Liver (tissue), 3 donors: ENCODE results near the gene EGFR.

Experiments used
- EGR1 ChIP-seq, 2 donors: IDR thresholded peaks; 2 replicates each; pipeline ENCODE4 v1.6.1; 2016 to 2018; ENCODE audit warnings: antibody characterized with exemption in 2 of 2, low read depth in 2 of 2
- TF ChIP-seq, protein P1 (sequence below): fragments of 150-350 bp; IDR thresholded peaks from 2 replicates; pipeline ENCODE4 v1.5.1; 2017; ENCODE audit warnings: improper control_type of control experiment, low read depth, low read length; ENCODE audit not compliant: missing input control
- donor health status: healthy.
- donor health status: healthy.

DNA sequence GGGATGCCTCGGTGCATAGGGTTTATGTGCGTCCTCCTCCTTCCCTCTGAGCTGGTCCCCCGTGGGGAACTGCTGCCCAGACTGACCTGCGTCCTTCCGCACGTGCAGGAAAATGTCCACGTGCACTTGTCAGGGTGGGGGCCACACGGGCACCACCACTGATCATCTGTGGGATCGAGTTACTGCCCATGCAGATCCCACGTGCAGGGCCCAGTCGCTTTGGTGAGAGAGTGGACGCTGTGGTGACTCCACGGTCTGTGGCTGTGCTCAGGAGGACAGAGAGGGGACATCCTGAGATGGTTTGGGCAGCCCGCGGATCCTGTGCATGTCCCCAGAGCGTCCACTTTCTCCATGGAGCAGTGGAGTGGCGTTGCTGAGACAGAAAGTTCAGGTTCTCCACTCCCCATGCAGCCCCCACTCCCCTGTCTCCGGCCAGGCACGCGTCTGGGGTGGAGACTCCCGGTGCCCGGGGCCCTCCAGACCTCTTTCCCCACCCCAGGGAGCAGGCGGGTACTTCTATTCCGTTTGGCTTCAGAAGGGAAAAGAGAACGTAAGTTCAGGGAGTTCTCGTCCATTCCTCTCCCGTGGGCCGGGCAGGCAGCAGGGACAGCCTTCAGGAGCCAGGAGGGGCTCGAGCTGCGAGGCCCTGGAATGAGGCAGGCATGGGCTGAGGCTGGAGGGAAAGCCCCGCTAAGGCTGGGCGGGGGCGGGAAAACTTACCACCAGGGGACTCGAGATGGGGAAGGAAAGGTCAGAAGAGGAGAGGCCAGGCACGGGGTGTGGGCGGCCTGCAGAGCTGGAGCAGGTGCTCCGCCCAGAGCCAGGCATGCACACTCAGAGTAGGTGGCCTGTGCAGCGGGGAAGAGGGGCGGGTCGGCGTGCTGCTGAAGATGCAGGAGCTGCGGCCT lies 59.9 kb downstream of the EGFR start:
- TF ChIP-seq, protein P1, sequence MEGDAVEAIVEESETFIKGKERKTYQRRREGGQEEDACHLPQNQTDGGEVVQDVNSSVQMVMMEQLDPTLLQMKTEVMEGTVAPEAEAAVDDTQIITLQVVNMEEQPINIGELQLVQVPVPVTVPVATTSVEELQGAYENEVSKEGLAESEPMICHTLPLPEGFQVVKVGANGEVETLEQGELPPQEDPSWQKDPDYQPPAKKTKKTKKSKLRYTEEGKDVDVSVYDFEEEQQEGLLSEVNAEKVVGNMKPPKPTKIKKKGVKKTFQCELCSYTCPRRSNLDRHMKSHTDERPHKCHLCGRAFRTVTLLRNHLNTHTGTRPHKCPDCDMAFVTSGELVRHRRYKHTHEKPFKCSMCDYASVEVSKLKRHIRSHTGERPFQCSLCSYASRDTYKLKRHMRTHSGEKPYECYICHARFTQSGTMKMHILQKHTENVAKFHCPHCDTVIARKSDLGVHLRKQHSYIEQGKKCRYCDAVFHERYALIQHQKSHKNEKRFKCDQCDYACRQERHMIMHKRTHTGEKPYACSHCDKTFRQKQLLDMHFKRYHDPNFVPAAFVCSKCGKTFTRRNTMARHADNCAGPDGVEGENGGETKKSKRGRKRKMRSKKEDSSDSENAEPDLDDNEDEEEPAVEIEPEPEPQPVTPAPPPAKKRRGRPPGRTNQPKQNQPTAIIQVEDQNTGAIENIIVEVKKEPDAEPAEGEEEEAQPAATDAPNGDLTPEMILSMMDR, result no peak
- no peak for TF ChIP-seq EGR1 (IDR thresholded peaks at IDR 0.05; ENCODE audit: low read depth in 2 of 2)
